BLaER1 (cell line): ENCODE results near the gene SRSF3.
"Not testable (repeated sequence)": the region's sequence is repeated elsewhere in the genome, so short reads cannot be mapped to it uniquely, and the experiment has no call there.

ENCODE experiments used
- H3K27ac ChIP-seq: shearing (Covaris generic); formaldehyde crosslinking; 2 replicates; pipeline ENCODE4 v1.8.1; 2022
- H3K27me3 ChIP-seq: shearing (Covaris generic); formaldehyde crosslinking; 2 replicates; pipeline ENCODE4 v1.8.1; 2022
- H3K36me3 ChIP-seq: shearing (Covaris generic); formaldehyde crosslinking; 2 replicates; pipeline ENCODE4 v1.8.1; 2022
- H3K4me1 ChIP-seq: shearing (Covaris generic); formaldehyde crosslinking; 2 replicates; pipeline ENCODE4 v1.8.1; 2022
- H3K4me2 ChIP-seq: shearing (Covaris generic); formaldehyde crosslinking; 2 replicates; pipeline ENCODE4 v1.8.1; 2022
- H3K4me3 ChIP-seq: shearing (Covaris generic); formaldehyde crosslinking; 2 replicates; pipeline ENCODE4 v1.8.1; 2022
- H3K9ac ChIP-seq: shearing (Covaris generic); formaldehyde crosslinking; 2 replicates; pipeline ENCODE4 v1.8.1; 2022
- H3K9me3 ChIP-seq: shearing (Covaris generic); formaldehyde crosslinking; 2 replicates; pipeline ENCODE4 v1.8.1; 2022
- H4K20me1 ChIP-seq: shearing (Covaris generic); formaldehyde crosslinking; 2 replicates; pipeline ENCODE4 v1.8.1; 2022
- Cebpa-rat ChIP-seq: shearing (Covaris generic); IDR thresholded peaks from 2 replicates; pipeline ENCODE4 v1.8.1; 2022

SRSF3 gene

DNA sequence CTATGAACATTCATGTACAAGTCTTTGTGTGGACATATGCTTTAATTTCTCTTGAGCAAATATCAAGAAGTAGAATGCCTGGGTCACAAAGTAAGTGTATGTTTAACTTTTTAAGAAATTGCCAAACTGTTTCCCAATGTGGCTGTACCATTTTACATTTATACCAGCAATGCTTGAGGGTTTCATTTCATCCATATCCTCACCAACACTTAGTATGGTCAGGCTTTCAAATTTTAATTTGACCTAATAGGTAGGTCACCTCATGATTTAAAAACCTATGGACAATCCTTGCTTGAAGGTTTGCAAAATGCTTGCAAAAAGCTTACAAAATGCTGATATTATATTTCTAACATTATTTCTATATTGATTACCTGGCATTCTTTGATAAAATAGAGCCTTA lies 19.5 kb upstream of the SRSF3 start:
- H3K4me3 ChIP-seq: no peak overlapping the region
- no peak for TF ChIP-seq Cebpa-rat
- peaks cover 24% of the 10 kb centered on the region for H3K4me1 ChIP-seq
- H3K27me3 ChIP-seq: no peaks in the 10 kb centered on the region
- H3K9ac ChIP-seq: no peak overlapping the region
- H3K4me2 ChIP-seq: no peak overlapping the region
- H4K20me1 ChIP-seq: no peaks in the 10 kb centered on the region
- no peaks in the 10 kb centered on the region for H3K36me3 ChIP-seq
- H3K9me3 ChIP-seq: peaks cover 21% of the 10 kb centered on the region
- no peak overlapping the region for H3K27ac ChIP-seq

DNA sequence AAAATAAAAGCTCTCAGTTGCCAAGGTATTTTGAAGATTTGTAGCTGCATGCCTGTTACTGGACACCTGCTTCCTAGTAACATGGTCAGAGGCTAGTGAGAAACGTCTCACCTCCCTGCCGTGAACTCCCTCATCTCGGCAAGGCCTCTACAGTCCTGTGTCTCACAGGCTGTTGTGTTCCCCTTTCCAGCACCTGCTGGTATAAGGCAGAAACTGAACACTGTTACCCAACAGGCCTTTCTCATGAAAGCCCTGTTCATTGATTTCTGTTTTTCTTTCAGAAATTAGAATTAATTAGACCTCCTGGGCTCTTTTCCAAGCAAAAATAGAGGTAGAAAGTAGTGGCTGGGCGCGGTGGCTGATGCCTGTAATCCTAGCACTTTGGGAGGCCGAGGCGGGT lies 17.6 kb upstream of the SRSF3 start:
- Histone ChIP-seq H3K4me2 (no peak overlapping the region), H3K9me3 (peaks cover 21% of the 10 kb centered on the region), H3K4me3 (no peak overlapping the region), H3K9ac (no peak overlapping the region), H3K27me3 (no peaks in the 10 kb centered on the region), H4K20me1 (no peaks in the 10 kb centered on the region), H3K4me1 (peaks cover 35% of the 10 kb centered on the region), H3K27ac (no peak overlapping the region), H3K36me3 (no peaks in the 10 kb centered on the region)
- TF ChIP-seq Cebpa-rat: no peak

- H3K27ac ChIP-seq: no peak overlapping the region
- no peak overlapping the region for H3K4me2 ChIP-seq
- TF ChIP-seq Cebpa-rat: no peak
Measured at GRCh38 chr6:36577301-36577700, 16.9 kb upstream of the SRSF3 start.

GRCh38 chr6:36578030-36578429 lies 16.1 kb upstream of the SRSF3 start:
- Histone ChIP-seq H3K9me3 (peaks cover 17% of the 10 kb centered on the region), H4K20me1 (no peaks in the 10 kb centered on the region), H3K4me2 (no peak overlapping the region), H3K4me1 (peaks cover 45% of the 10 kb centered on the region), H3K36me3 (no peaks in the 10 kb centered on the region), H3K27me3 (no peaks in the 10 kb centered on the region), H3K4me3 (no peak overlapping the region), H3K9ac (no peak overlapping the region), H3K27ac (no peak overlapping the region)
- no peak for TF ChIP-seq Cebpa-rat

More at GRCh38 chr6:36577301-36577700, 16.9 kb upstream of the SRSF3 start:
- H3K27me3 ChIP-seq: no peaks in the 10 kb centered on the region
- H3K9me3 ChIP-seq: peaks cover 17% of the 10 kb centered on the region
- H4K20me1 ChIP-seq: no peaks in the 10 kb centered on the region
- peaks cover 38% of the 10 kb centered on the region for H3K4me1 ChIP-seq
- no peak overlapping the region for H3K4me3 ChIP-seq
- H3K36me3 ChIP-seq: no peaks in the 10 kb centered on the region
- no peak overlapping the region for H3K9ac ChIP-seq

DNA sequence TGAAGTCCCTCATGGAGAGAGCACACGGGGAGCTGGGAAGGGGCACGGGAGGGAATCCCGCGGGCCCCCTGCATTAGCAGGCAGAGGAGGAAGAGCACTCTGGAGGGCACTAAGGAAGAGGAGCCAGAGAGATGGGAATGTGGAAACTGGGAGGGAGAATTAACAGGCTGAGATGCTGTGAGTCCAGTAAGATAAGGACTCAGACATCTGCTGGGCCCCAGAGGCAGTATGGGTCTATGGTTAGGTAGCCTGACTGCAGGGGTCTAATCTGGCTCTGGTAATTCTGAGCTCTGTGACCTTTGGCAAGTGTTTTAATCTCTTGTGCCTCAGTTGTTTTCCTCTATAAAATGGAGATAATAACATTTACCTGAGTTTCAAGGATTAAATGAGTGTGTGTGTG lies 15.7 kb upstream of the SRSF3 start:
- Histone ChIP-seq H3K4me1 (peaks cover 49% of the 10 kb centered on the region), H3K9ac (no peak overlapping the region), H3K36me3 (no peaks in the 10 kb centered on the region), H4K20me1 (no peaks in the 10 kb centered on the region), H3K9me3 (peaks cover 17% of the 10 kb centered on the region), H3K27me3 (no peaks in the 10 kb centered on the region), H3K27ac (no peak overlapping the region), H3K4me2 (no peak overlapping the region; the same call in 1 of the 2 replicates), H3K4me3 (no peak overlapping the region)
- no peak for TF ChIP-seq Cebpa-rat

DNA sequence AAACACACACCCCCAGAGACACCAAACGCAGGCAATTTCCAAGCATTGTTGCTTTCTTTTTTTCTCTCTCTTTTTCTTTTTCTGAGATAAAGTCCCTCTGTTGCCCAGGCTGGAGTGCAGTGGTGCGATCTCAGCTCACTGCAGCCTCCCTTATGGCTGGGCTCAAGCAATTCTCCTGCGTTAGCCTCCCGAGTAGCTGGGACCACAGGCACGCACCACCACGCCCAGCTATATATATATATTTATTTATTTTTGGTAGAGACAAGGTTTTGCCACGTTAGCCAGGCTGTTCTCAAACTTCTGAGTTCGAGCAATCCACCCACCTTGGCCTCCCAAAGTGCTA lies 14.0 kb upstream of the SRSF3 start:
- Histone ChIP-seq H3K27ac (peak overlapping the region; percentile 71), H3K36me3 (no peaks in the 10 kb centered on the region), H4K20me1 (no peaks in the 10 kb centered on the region), H3K27me3 (no peaks in the 10 kb centered on the region), H3K4me3 (no peak overlapping the region), H3K4me2 (peak overlapping the region; percentile 57), H3K4me1 (peaks cover 62% of the 10 kb centered on the region), H3K9me3 (peaks cover 5% of the 10 kb centered on the region; the same call in 1 of the 2 replicates), H3K9ac (peak overlapping the region; percentile 42; the same call in 1 of the 2 replicates)
- TF ChIP-seq Cebpa-rat: no peak

DNA sequence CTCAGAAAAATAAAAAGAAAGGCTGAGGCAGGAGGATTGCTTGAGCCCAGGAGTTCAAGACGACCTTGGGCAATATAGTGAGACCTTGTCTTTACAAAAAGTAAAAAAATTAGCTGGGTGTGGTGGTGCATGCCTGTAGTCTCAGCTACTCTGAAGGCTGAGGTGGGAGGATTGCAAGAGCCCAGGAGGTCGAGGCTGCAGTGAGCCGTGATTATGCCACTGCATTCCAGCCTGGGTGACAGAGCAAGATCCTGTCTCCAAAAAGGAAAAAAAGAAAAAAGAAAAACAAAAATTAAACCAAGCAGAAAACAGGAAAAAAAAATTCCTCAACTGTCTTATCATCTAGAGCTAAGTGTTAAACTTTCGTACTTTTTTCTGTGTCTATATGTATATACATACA lies 12.4 kb upstream of the SRSF3 start:
- no peaks in the 10 kb centered on the region for H3K36me3 ChIP-seq
- no peaks in the 10 kb centered on the region for H3K9me3 ChIP-seq
- no peaks in the 10 kb centered on the region for H3K27me3 ChIP-seq
- no peak overlapping the region for H3K4me2 ChIP-seq
- H3K4me3 ChIP-seq: no peak overlapping the region
- H4K20me1 ChIP-seq: no peaks in the 10 kb centered on the region
- TF ChIP-seq Cebpa-rat: no peak
- no peak overlapping the region for H3K9ac ChIP-seq
- H3K27ac ChIP-seq: no peak overlapping the region; the same call in 1 of the 2 replicates
- peaks cover 78% of the 10 kb centered on the region for H3K4me1 ChIP-seq

DNA sequence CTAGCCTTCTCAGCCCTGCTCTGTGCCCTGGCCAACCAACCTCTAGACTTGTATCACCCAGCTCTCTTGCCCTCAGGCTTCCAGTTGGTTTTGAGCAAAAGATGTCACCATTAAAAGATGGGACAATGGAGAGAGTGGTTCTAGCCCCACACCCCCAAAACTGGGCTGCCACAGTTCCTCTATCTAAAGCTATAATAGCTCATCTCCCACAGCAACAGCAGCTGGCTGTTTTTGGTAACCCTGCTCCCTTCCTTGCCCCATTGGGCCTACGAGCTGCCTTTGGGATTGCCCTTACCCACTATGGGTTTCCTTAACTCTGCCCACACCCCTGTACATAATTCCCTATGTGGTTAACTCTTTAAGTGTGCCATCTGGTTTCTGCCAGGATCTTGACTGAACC lies 7.6 kb upstream of the SRSF3 start:
- H3K4me2 ChIP-seq: peak overlapping the region; percentile 57
- no peak overlapping the region for H3K9ac ChIP-seq
- peak overlapping the region; percentile 66 for H3K27ac ChIP-seq
- H3K4me1 ChIP-seq: peaks cover 92% of the 10 kb centered on the region
- no peaks in the 10 kb centered on the region for H3K9me3 ChIP-seq
- H3K27me3 ChIP-seq: no peaks in the 10 kb centered on the region
- no peaks in the 10 kb centered on the region for H3K36me3 ChIP-seq
- no peak overlapping the region for H3K4me3 ChIP-seq
- no peaks in the 10 kb centered on the region for H4K20me1 ChIP-seq
- no peak for TF ChIP-seq Cebpa-rat

DNA sequence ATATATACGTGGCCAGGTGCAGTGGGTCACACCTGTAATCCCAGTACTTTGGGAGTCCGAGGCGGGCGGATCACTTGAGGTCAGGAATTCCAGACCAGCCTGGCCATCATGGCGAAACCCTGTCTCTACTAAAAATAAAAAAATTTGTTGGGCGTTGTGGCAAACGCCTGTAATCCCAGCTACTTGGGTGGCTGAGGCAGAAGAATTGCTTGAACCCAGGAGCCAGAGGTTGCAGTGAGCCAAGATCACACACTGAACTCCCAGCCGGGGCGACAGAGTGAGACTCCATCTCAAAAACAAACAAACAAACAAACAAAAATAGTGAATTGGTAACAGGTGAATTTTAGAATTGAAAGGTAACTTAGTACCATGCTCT lies 5.1 kb upstream of the SRSF3 start:
- H3K4me1 ChIP-seq: peaks cover 93% of the 10 kb centered on the region
- not testable (repeated sequence) for H3K9me3 ChIP-seq, H4K20me1 ChIP-seq, H3K27me3 ChIP-seq, H3K4me2 ChIP-seq, H3K27ac ChIP-seq, H3K9ac ChIP-seq, H3K36me3 ChIP-seq, H3K4me3 ChIP-seq

- peaks cover 80% of the 10 kb centered on the region for H3K4me1 ChIP-seq
- no peak overlapping the region for H3K4me3 ChIP-seq
- peaks cover 9% of the 10 kb centered on the region for H4K20me1 ChIP-seq
- peak overlapping the region; percentile 94 for H3K4me2 ChIP-seq
- H3K27me3 ChIP-seq: no peaks in the 10 kb centered on the region
- no peak for TF ChIP-seq Cebpa-rat
- no peaks in the 10 kb centered on the region for H3K9me3 ChIP-seq
- no peak overlapping the region for H3K9ac ChIP-seq
- no peaks in the 10 kb centered on the region; the same call in 1 of the 2 replicates for H3K36me3 ChIP-seq
- H3K27ac ChIP-seq: peak overlapping the region; percentile 99
Measured at GRCh38 chr6:36590237-36590636, 3.9 kb upstream of the SRSF3 start.

- no peaks in the 10 kb centered on the region for H3K27me3 ChIP-seq
- peak overlapping the region; percentile 99 for H3K27ac ChIP-seq
- H4K20me1 ChIP-seq: peaks cover 29% of the 10 kb centered on the region
Measured at GRCh38 chr6:36592221-36592655, 1.9 kb upstream of the SRSF3 start.

More at GRCh38 chr6:36592221-36592655, 1.9 kb upstream of the SRSF3 start:
- TF ChIP-seq Cebpa-rat: no peak
- peak overlapping the region; percentile 94 for H3K4me2 ChIP-seq
- peaks cover 61% of the 10 kb centered on the region for H3K4me1 ChIP-seq
- H3K36me3 ChIP-seq: peaks cover 17% of the 10 kb centered on the region
- H3K9me3 ChIP-seq: no peaks in the 10 kb centered on the region
- peak overlapping the region; percentile 100 for H3K9ac ChIP-seq
- peak overlapping the region; percentile 82 for H3K4me3 ChIP-seq
